SK-N-SH (cell line): ENCODE measurements around the gene THADA.

Source experiments
- CHD2 ChIP-seq: fragments of 150-350 bp; IDR thresholded peaks from 2 replicates; pipeline ENCODE4 v1.6.1; 2018; ENCODE audit warnings: low read length; ENCODE audit not compliant: partially characterized antibody
- CTCF ChIP-seq: fragments of 200-600 bp; sonication (generic); IDR thresholded peaks from 2 replicates; pipeline ENCODE4 v1.6.1; 2017; ENCODE audit warnings: antibody characterized with exemption, mild to moderate bottlenecking, moderate library complexity
- EZH2phosphoT487 ChIP-seq: fragments of 200-600 bp; sonication (generic); IDR thresholded peaks from 2 replicates; pipeline ENCODE4 v1.6.1; 2017; ENCODE audit warnings: low read depth, mixed run types, mild to moderate bottlenecking, antibody characterized with exemption, moderate library complexity, borderline replicate concordance
- GABPA ChIP-seq: IDR thresholded peaks from 2 replicates; pipeline ENCODE4 v1.4.0; 2012; ENCODE audit warnings: low read depth, mild to moderate bottlenecking
- MAX ChIP-seq: IDR thresholded peaks from 2 replicates; pipeline ENCODE4 v1.4.0; 2012; ENCODE audit warnings: low read depth
- POLR2AphosphoS5 ChIP-seq: IDR thresholded peaks from 2 replicates; pipeline ENCODE4 v1.6.1; 2012; ENCODE audit warnings: low read depth, low read length
- RFX5 ChIP-seq: IDR thresholded peaks from 2 replicates; pipeline ENCODE4 v1.6.1; 2012; ENCODE audit warnings: mild to moderate bottlenecking, improper control_type of control experiment, low read length
- SIN3A ChIP-seq: IDR thresholded peaks from 2 replicates; pipeline ENCODE4 v1.6.1; 2012; ENCODE audit warnings: low read depth, mild to moderate bottlenecking, low read length, moderate library complexity, borderline replicate concordance
- TCF12 ChIP-seq: IDR thresholded peaks from 2 replicates; pipeline ENCODE4 v1.4.0; 2012
- USF2 ChIP-seq: fragments of 150-350 bp; IDR thresholded peaks from 2 replicates; pipeline ENCODE4 v1.6.1; 2017; ENCODE audit warnings: antibody characterized with exemption, low read length, low read depth, borderline replicate concordance
- YY1 ChIP-seq: IDR thresholded peaks from 2 replicates; pipeline ENCODE4 v1.4.0; 2012; ENCODE audit warnings: low read depth, mild to moderate bottlenecking
- ZBTB33 ChIP-seq: IDR thresholded peaks from 2 replicates; pipeline ENCODE4 v1.4.0; 2012; ENCODE audit warnings: low read depth, borderline replicate concordance

- TF ChIP-seq CHD2 (no peak), USF2 (no peak), CTCF (no peak), ZBTB33 (no peak), MAX (no peak), YY1 (no peak), TCF12 (no peak), RFX5 (no peak), EZH2phosphoT487 (no peak), SIN3A (no peak), POLR2AphosphoS5 (no peak), GABPA (no peak)
These were observed 262.7 kb downstream of the THADA start for GRCh38 chr2:43333101-43333655.
